OCI-M1 (cell line): ENCODE results near the gene TIGAR.
A peak's percentile ranks its signal among the peaks of the same experiment; 100 is the strongest.

Source experiments
- DNase-seq: peaks from one replicate; lab custom pipeline; 2025; lab: John Stamatoyannopoulos, UW

Gene TIGAR

DNA sequence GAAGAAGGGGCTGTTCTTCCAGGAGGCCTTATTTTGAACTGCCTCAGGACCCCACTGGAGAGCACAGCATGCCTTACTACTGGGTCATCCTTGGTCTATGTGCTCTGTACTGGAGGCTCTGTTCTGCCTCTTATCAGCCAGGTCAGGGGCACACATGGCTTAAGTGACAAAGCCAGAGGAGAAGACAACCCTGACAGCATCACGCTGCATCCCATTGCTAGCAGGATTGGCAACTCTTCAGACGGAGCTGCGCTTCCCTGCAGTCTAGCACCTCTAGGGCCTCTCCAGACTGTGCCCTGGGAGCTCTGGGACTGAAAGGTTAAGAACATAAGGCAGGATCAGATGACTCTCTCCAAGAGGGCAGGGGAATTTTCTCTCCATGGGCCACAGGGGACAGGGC is 17.3 kb upstream of the TIGAR start:
- DNase-seq = no peak

DNA sequence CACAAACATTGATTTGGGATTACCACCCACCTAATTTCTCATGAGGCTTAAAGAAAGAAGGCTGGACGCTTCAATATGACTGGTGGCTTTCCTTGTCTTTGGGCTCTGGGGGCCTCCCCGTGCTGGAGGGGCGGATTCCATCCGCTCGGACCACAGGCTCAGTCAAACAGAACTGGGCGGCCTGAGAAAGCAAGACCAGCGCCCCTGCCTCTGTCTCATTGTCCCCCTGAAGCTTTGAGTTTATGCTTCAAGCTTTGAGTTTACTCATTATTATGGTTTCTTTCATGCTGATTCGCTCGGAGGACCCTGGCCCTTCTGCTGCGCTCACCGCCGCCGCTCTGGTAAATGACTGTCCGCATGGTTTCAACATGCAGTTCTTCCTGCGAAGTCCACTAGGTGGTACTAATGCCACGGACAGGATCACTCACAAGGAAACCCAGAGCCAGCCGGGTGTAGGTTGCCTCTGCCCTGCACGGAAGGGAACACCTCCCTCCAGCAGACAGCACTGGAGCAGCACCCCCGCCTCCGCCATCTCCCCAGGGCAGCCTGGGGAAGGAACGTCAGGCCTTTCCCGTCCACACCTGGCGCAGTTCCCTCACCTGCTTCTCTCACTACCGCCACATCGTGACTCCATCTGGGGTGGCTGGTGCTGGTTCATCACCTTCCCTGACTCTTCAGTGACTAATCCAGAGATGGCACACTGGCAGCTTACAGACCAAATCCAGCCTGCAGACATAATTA is 13.2 kb upstream of the TIGAR start:
- DNase-seq = no peak

DNA sequence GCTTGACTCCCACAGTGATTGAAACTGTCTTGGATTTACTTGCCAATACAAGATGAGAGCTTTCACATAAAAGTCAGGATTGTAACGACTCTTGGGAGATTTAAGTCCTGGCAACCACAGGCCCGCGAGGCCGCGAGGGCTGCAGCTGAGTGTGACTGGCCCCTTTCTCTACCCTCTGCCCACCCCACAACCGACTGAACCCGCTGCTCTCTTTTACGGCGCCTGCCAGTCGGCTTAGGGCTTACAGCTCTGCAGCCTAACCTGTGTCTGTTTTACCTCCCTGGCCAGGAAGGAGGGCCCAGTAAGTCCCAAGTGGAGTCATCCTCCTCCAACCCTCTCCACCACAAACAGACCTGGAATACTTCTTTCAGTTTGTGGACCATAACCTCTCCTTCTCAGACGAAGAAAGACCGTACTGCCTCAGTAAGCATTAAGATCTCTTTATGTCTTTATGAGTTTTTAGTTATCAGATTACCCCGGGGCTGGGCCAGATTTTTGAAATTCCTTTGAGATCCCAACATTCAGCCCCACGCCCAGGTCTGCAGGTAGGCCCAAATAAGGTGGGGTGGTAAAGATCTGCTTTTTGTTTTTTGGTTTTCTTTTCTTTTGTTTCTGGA is 12.6 kb upstream of the TIGAR start:
- DNase-seq = no peak

DNA sequence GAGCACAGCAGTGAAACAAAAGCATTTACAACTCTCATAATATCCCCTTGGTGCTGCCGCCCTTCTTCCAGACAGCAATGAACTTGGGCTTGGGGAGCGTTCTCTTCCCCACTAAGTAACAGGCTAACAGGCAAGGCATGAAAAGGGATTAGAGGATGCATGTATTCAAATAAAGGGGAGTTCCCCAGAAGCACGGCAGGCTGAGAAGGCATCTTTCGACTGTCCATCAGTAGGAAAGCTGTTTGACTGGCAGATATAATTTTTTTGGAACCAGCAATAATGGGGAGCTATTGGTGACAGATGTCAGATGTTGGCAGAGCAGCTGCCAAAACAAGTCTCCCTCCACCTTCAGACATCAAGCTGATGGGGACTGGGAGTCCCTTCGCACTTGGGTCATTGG is 9.2 kb upstream of the TIGAR start:
- DNase-seq = no peak

DNA sequence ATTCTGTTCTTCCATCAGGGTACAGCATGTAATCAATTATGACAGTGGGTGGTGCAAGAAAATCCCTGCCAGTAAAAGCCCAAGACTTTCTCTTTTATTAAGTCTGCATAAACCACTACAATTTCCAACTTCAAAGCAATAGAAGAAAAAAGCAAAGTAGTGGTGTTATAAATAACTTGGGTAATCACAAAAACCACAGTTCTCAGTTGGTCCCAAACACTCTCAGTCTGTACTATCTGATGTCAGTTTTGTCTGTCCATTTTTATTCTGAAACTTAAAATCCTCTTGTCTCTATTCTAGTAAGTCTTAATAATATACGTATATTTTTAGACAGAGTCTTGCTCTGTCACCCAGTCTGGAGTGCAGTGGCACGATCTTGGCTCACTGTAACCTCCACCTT is 8.8 kb upstream of the TIGAR start:
- no peak for DNase-seq

DNA sequence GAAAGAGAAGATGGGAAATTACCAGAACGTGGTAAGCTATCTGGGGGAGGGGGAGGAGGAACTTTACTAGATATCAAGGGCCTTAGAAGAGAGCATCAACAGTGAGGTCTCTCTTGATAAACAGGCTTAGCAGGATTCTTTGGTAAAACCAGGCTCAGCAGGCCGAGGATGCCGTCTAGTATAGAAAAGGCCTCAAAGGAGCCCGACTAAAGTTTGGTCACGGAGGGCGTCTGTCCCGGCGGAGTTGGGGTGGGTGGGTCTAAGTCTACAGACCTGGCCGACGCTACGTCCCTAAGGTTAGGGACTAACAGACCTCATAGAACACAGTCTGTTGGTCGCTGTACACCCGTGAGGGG is 538 bp upstream of the TIGAR start:
- no peak for DNase-seq

DNA sequence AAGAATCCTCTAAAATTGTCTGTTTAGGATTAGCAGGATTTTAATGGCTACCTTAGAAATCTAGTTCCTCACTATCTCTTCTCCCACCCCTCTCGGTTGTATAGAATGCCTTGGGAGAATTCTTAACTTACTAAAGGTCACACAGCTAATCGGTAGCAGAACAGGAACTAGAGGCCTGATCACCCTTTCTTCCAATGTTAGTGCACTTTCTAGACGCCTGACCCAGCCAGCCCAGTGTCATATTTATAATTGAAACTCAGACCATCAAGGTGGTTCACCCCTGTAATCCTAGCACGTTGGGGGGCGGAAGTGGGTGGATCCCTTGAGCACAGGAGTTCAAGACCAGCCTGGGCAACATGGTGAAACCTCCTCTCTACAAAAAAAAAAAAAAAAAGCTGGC is 1.7 kb downstream of the TIGAR start:
- DNase-seq = no peak

DNA sequence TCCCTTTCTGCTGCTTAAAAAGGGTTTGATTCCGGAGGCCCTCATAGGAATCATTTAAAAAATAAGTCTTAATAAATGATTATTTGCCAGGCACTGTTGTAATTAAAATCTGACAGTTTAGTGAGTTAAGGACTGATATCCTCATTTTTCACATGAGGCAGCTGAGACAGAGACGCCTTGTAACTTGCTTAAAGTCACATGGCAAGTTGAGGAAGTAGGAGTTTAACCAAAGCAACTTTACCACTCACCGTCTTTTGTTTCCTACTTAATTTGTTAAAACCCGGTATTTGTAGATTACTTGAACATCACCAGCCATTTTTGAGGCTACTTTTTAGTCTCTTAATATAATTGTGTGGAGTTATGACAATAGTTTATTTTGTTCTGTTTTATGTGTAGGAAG is 2.4 kb downstream of the TIGAR start:
- no peak for DNase-seq

DNA sequence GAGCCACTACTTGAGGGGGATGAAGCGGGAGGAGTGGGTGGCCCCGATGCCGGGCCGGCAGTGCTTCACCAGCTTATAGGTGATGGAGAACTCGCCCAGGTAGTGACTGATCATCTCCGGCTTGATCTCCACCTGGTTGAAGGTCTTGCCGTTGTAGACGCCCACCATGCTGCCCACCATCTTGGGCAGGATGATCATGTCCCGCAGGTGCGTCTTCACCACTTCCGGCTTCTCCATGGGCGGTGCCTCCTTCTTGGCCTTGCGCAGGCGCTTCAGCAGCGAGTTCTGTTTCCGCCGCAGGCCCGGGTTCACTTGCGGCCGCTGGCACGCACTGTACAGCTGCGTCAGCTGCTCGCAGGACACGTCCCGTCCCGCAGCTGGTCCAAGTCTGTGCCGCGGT is 3.4 kb downstream of the TIGAR start:
- no peak for DNase-seq

DNA sequence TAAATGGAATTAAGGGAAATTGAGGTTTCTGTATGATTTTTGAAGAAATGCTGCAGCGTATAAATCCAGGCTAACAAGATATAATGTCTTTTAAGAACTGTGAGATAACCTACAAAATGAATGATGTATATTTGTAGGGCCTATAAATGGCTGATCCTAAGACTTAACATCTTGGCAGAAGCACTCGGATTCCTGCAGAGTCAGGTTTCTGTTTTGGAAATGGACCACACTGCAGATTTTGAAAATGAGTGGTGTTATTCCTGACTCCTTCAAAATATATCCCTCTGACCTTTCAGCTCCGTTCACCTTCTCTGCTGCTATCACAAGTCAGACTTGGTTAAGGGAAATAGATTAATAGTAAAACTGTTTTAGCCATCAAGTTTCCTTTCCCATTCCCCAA is 5.0 kb downstream of the TIGAR start:
- DNase-seq = no peak

DNA sequence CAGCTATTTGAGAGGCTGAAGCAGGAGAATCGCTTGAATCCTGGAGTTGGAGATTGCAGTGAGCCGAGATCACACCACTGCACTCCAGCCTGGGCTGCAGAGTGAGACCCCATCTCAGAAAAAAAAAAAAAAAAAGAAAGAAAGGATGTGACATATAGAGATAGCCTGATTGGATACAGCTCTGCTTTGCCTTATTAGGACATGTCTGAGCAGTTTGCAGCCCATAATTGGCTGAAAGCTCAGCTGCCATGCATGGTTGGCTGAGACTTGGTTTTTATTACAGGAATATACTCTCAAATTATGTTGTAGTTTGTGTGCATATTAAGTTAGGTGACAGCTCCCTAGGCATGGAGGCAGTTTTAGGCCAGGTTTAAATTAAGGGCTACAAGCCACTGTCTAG is 6.3 kb downstream of the TIGAR start:
- no peak for DNase-seq

DNA sequence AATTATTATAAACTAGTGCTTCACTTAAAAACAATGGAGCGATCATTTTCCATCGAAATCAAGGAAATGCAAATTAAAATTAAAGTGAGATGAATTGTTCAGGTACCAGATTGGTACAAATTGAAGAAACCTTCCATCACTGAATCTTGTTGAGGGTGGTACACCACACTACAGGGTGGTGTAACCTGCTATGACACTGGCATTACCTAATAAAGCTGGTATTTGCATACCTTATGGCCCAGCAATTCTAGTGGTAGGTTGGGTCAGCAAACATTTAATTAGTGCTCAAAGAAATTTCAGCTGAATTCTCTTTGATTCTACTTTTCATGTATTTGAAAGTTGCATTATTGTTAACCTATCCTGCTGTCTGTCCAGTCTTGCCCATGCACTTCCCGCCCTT is 9.2 kb downstream of the TIGAR start:
- DNase-seq = no peak

DNA sequence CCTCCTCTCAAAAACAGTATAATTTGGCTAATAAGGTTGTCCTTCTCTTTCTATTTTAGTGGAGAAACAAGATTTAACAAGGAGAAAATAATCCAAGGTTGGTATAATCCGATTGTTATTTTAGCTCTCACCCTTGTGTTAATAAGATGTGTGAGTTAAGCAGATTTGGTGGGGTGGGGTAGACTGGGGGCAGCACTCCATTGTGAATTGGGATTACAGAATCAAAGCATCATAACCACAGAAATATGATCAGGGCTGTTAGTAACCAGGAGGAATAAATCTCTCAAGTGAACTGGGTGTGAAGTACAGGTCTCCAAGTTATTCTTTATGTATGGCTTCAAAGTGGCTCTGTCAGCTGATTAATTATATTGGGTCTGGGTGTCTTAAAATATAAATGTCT is 10.2 kb downstream of the TIGAR start:
- DNase-seq = no peak

DNA sequence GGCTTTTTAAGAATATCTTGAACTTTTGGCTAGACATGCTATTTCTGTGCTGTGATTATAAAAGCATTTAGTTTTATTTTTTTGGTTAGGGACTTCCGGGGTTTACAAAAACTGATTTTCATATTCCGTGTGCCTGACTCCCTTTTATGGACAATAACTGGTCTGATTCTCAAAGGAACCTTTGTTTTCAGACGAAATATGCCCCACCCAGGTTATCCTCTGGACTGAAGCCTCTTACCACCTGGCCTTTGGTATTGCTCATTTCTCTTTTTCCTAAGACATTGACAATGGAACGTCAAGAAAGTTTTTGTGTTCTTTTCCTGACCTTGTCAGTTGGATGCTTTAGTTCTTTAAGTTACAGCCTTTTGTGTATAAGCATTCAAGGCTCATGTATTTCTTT is 10.8 kb downstream of the TIGAR start:
- no peak for DNase-seq

DNA sequence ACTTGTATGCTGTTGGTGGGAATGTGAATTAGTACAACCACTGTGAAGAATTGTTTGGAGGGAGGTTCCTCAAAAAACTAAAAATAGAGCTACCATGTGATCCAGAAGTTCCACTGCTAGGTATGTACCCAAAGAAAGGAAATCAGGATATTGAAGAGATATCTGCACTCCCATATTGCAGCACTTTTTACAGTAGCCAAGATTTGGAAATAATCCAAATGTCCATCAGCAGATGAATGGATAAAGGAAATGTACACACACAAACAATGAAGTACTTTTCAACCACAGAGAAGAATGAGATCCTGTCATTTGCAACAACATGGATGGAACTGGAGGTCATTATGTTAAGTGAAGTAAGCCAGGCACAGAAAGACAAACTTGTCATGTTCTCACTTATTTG is 25.9 kb downstream of the TIGAR start:
- no peak for DNase-seq

DNA sequence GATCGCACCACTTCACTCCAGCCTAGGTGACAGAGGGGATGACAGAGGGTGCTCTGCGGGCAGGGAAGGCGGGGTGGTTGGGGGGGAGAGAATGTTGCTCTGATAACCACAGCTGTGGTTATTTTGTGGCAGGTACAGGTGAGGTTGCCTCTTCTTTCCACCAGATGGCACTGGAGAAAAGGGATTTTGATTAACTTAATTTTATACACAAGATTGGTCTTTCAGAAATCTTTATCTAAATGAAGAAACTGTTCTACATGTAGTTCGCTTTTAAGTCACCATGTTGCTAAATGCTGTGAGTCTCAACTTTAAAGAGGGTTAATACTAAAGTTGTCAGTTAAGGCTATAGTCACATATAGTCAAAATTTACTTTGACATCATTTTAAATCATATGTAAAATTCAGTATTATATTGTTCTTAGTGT is 32.8 kb downstream of the TIGAR start:
- peak; percentile 60 for DNase-seq

DNA sequence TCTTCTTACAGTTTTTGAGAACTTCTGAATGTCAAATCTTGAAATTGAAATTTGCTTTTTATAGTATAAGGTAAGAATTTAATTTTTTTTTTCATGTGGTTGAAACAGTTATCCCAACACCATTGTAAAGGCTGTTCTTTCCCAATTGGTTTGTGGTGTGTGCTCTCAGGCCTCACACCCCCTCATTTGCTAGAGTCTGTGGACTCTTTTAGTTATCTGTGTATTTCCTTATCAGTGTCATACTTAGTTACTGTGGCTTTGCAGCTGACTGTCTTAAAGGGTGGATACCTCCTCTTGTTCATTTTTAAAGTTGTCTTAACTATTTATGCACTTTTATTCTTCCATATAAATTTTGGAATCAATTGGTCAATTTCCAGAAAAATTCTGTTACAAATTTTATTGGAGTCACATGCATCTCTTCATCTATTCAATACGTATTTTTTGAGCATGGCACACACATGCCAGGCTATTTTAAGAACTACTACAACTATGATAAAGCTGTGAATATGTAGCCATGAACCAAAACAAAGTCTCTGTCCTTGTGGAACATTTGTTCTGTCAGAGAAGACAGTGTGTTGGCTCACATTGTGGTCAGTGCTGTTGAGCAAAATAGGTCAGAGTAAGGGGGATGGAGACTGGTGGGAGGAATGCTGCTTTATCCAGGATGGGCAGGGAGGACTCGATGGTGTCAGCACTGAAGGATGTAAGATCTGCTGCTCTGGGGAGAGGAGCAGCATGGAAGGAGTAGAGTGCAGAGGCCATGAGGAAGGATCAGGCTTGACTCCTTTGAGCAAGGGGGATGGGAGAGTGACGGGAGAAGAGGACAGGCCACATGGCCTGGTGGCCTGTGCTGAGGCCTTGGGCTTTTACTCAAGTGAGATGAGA is 34.4 kb downstream of the TIGAR start:
- peak; percentile 38 for DNase-seq

DNA sequence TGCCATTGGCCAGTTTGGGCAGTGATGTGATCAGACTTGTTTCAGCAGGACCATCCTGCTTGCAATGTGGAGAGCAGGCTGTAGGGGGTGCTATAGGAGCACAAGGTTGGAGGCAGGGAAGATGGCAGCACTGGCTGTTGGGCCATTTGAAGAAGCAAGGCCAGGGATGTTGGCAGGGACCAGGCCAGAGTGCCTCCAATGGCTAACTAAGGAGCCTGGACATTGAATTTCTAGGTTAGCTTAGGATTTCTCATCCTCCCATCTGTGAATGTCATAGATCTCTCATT is 35.0 kb downstream of the TIGAR start:
- peak; percentile 82 for DNase-seq

DNA sequence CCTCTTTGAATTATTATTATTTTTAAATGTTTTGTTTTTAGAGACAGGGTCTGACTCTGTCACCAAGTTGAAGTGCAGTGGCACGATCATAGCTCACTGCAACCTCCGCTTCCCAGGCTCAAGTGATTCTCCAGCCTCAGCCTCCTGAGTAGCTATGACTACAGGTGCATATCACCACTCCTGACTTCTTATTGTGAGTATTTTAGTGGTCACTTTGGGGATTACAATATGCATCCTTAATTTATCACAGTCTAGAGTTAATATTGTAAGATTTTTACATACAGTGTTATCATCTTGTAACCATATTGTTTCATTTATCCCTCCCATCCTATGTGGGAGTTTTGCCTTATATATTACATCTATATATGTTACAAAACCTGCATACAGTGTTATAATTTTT is 45.1 kb downstream of the TIGAR start:
- no peak for DNase-seq

DNA sequence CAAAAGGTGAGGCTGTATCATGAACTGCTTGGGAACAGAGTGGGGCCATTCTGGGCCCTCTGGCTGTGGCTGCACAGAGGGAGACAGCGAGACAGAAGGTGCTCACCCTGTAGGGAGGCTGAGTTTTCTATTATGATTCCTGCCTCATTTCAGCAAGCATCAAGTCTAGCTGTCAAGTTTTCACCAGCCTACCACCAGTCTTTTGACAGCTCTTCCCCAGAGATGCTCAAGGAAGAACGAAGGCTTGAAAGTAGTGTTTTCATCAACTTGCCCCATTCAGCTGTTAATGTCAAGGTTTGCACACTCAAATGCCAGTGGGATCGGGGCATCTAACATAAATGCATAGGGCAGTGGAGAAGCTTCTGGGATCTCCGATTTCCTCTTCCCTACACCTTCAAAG is 48.5 kb downstream of the TIGAR start:
- DNase-seq = no peak

DNA sequence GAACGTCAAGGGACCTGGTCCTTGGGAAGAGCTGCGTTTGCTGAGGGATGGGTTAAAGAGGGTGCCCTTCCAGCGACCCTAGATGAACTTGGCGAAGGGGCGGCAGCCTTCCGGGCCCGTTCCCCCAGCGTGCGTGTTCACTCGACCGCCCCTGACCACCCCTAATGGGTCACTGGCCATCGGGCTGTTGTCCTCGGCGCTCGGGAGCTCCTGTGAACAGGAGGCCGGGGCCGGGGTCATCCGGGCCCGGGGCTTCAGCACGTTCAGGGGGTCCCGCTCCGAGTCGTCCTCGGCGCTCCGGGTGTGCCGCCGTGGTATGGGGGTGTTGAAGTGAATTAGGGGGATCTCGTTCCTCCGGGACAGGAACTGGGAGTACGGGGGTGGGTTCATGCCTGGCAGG is 49.3 kb downstream of the TIGAR start:
- no peak for DNase-seq

DNA sequence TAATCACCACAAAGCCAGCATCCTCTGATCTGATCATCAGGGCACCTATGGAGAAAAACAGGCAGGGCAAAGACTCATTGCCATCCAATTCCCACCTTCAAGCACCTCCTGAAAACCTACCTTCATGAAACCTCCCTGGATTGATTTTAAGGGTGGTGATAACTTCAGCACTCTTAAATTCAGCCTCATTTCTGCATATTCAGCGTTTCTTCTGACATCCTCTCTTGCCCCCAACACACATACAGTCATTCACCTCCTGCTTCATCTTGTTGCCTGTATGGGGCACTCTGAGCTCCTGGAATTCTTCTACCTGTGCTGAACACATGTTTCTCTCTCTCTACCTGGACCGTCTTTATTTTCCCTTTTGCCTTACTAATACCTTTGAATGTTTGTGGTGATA is 51.6 kb downstream of the TIGAR start:
- DNase-seq = no peak

DNA sequence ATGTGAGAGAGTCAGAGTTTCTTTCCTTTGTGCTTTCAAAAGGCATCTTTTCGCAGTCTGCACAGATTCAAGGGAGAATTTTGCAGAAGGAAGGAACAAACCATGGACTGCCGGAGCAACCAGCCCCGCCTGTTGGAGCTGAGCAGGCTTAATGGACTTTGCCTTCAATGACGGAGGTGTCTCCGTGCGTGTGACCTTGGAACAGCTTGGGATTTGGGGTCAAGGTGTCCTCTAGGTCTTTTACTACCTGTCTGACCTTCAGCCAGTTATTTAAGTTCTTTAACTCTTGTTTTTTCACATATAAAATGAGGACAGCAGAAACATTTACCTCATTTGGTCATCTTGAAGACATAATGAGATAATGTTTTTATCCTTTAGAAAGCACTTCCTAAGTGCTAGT is 54.4 kb downstream of the TIGAR start:
- no peak for DNase-seq

DNA sequence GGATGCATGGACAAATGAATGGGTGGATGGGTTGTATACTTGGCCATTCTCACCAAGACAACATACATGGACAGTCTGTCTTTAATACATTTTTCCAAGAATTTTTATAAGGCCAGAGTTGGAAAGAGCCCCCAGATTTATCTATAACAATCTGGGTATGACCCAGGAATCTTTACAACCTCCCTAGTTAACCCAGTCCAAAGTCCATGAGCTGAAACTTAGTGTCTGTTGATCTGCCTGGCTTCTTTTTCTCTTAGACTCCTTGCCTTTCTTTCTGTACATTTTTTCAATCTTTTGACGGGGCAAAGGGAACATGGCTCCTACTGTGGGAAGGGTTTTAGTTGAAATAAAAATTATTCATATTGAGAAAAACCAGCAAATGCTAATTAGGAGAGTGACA is 57.8 kb downstream of the TIGAR start:
- DNase-seq = no peak
